ENCODE results near the gene NDUFA13.

The NDUFA13 gene

GRCh38 chr19:19534556-19535265 lies 18.7 kb downstream of the NDUFA13 start:
- DNase-seq = no peak

GRCh38 chr19:19535311-19536191 lies 19.5 kb downstream of the NDUFA13 start:
- DNase-seq = no peak

GRCh38 chr19:19537075-19538048 lies 21.3 kb downstream of the NDUFA13 start:
- DNase-seq = no peak

- DNase-seq = no peak
Measured at GRCh38 chr19:19538061-19538784, 22.2 kb downstream of the NDUFA13 start, which contains the start of gene CILP2. TSS of gene CILP2 (plus strand) at chr19:19538265. CDS start at chr19:19538350, 85 bp downstream.

GRCh38 chr19:19538785-19539166 lies 22.8 kb downstream of the NDUFA13 start:
- no peak for DNase-seq

- no peak for DNase-seq
Measured at GRCh38 chr19:19539698-19540063, 23.7 kb downstream of the NDUFA13 start.

GRCh38 chr19:19540064-19540714 lies 24.2 kb downstream of the NDUFA13 start:
- DNase-seq = no peak

GRCh38 chr19:19540715-19541515 lies 24.9 kb downstream of the NDUFA13 start:
- peak; percentile 35 for DNase-seq

GRCh38 chr19:19541616-19542015 lies 25.6 kb downstream of the NDUFA13 start:
- no peak for DNase-seq

- no peak for DNase-seq
Measured at GRCh38 chr19:19542507-19542906, 26.5 kb downstream of the NDUFA13 start.

- no peak for DNase-seq
Measured at GRCh38 chr19:19543101-19543500, 27.1 kb downstream of the NDUFA13 start.

- DNase-seq = no peak
Measured at GRCh38 chr19:19543640-19544039, 27.6 kb downstream of the NDUFA13 start.

- DNase-seq = no peak
Measured at GRCh38 chr19:19544257-19544953, 28.4 kb downstream of the NDUFA13 start.

- DNase-seq = no peak
Measured at GRCh38 chr19:19544954-19545591, 29.0 kb downstream of the NDUFA13 start.

GRCh38 chr19:19545707-19546106 lies 29.7 kb downstream of the NDUFA13 start:
- no peak for DNase-seq

- no peak for DNase-seq
Measured at GRCh38 chr19:19546751-19547162, 30.7 kb downstream of the NDUFA13 start.

GRCh38 chr19:19547674-19548336 lies 31.8 kb downstream of the NDUFA13 start:
- no peak for DNase-seq

- DNase-seq = no peak
Measured at GRCh38 chr19:19548915-19549759, 33.1 kb downstream of the NDUFA13 start.
